BLaER1 (cell line): ENCODE data around the gene CDHR1.
"Not testable (repeated sequence)": the region's sequence is repeated elsewhere in the genome, so short reads cannot be mapped to it uniquely, and the experiment has no call there.

Experiments used
- H3K27ac ChIP-seq: shearing (Covaris generic); formaldehyde crosslinking; 2 replicates; pipeline ENCODE4 v1.8.1; 2022
- H3K27me3 ChIP-seq: shearing (Covaris generic); formaldehyde crosslinking; 2 replicates; pipeline ENCODE4 v1.8.1; 2022
- H3K36me3 ChIP-seq: shearing (Covaris generic); formaldehyde crosslinking; 2 replicates; pipeline ENCODE4 v1.8.1; 2022
- H3K4me1 ChIP-seq: shearing (Covaris generic); formaldehyde crosslinking; 2 replicates; pipeline ENCODE4 v1.8.1; 2022
- H3K4me2 ChIP-seq: shearing (Covaris generic); formaldehyde crosslinking; 2 replicates; pipeline ENCODE4 v1.8.1; 2022
- H3K4me3 ChIP-seq: shearing (Covaris generic); formaldehyde crosslinking; 2 replicates; pipeline ENCODE4 v1.8.1; 2022
- H3K9ac ChIP-seq: shearing (Covaris generic); formaldehyde crosslinking; 2 replicates; pipeline ENCODE4 v1.8.1; 2022
- H3K9me3 ChIP-seq: shearing (Covaris generic); formaldehyde crosslinking; 2 replicates; pipeline ENCODE4 v1.8.1; 2022
- H4K20me1 ChIP-seq: shearing (Covaris generic); formaldehyde crosslinking; 2 replicates; pipeline ENCODE4 v1.8.1; 2022
- Cebpa-rat ChIP-seq: shearing (Covaris generic); IDR thresholded peaks from 2 replicates; pipeline ENCODE4 v1.8.1; 2022

Gene CDHR1

GRCh38 chr10:84159076-84159685 lies 35.2 kb upstream of the CDHR1 start:
- Histone ChIP-seq H4K20me1 (no peaks in the 10 kb centered on the region), H3K9ac (no peak overlapping the region), H3K36me3 (peaks cover 15% of the 10 kb centered on the region), H3K27me3 (no peaks in the 10 kb centered on the region), H3K9me3 (no peaks in the 10 kb centered on the region), H3K4me2 (no peak overlapping the region), H3K27ac (no peak overlapping the region), H3K4me3 (no peak overlapping the region), H3K4me1 (no peaks in the 10 kb centered on the region)
- TF ChIP-seq Cebpa-rat = no peak

GRCh38 chr10:84160663-84161362 lies 33.5 kb upstream of the CDHR1 start:
- Histone ChIP-seq H3K9ac (no peak overlapping the region), H3K27ac (no peak overlapping the region), H3K36me3 (no peaks in the 10 kb centered on the region), H4K20me1 (no peaks in the 10 kb centered on the region), H3K4me3 (no peak overlapping the region), H3K4me2 (no peak overlapping the region), H3K9me3 (no peaks in the 10 kb centered on the region), H3K27me3 (no peaks in the 10 kb centered on the region), H3K4me1 (no peaks in the 10 kb centered on the region)
- TF ChIP-seq Cebpa-rat = no peak

GRCh38 chr10:84163996-84164395 lies 30.3 kb upstream of the CDHR1 start:
- H3K36me3 ChIP-seq = no peaks in the 10 kb centered on the region
- no peaks in the 10 kb centered on the region for H4K20me1 ChIP-seq
- no peak overlapping the region for H3K9ac ChIP-seq
- H3K9me3 ChIP-seq = peaks cover 21% of the 10 kb centered on the region
- no peak overlapping the region for H3K4me2 ChIP-seq
- no peaks in the 10 kb centered on the region for H3K4me1 ChIP-seq
- no peak for TF ChIP-seq Cebpa-rat
- no peak overlapping the region for H3K27ac ChIP-seq
- no peaks in the 10 kb centered on the region for H3K27me3 ChIP-seq
- no peak overlapping the region for H3K4me3 ChIP-seq

- no peak overlapping the region for H3K4me2 ChIP-seq
- no peak overlapping the region for H3K27ac ChIP-seq
- H3K9ac ChIP-seq = no peak overlapping the region
- no peak overlapping the region for H3K4me3 ChIP-seq
- H3K4me1 ChIP-seq = no peaks in the 10 kb centered on the region
- H4K20me1 ChIP-seq = no peaks in the 10 kb centered on the region
- H3K9me3 ChIP-seq = peaks cover 21% of the 10 kb centered on the region
- H3K36me3 ChIP-seq = no peaks in the 10 kb centered on the region
- no peaks in the 10 kb centered on the region for H3K27me3 ChIP-seq
- TF ChIP-seq Cebpa-rat = no peak
Observed at GRCh38 chr10:84164442-84164841, 29.9 kb upstream of the CDHR1 start.

- no peak for TF ChIP-seq Cebpa-rat
- Histone ChIP-seq H3K36me3 (no peaks in the 10 kb centered on the region), H3K27me3 (no peaks in the 10 kb centered on the region), H3K9ac (no peak overlapping the region), H3K4me1 (no peaks in the 10 kb centered on the region), H3K9me3 (peaks cover 21% of the 10 kb centered on the region), H3K4me2 (no peak overlapping the region), H3K27ac (no peak overlapping the region), H4K20me1 (no peaks in the 10 kb centered on the region), H3K4me3 (no peak overlapping the region)
Observed at GRCh38 chr10:84166620-84167288, 27.6 kb upstream of the CDHR1 start.

- H3K36me3 ChIP-seq, H3K27ac ChIP-seq: not testable (repeated sequence)
Observed at GRCh38 chr10:84167289-84167653, 27.1 kb upstream of the CDHR1 start.

GRCh38 chr10:84168382-84168781 lies 26.0 kb upstream of the CDHR1 start:
- H3K9me3 ChIP-seq = peaks cover 21% of the 10 kb centered on the region
- H3K4me1 ChIP-seq, H4K20me1 ChIP-seq, H3K4me2 ChIP-seq, H3K4me3 ChIP-seq, H3K27ac ChIP-seq, H3K36me3 ChIP-seq, H3K27me3 ChIP-seq, H3K9ac ChIP-seq: not testable (repeated sequence)

More at GRCh38 chr10:84167289-84167653, 27.1 kb upstream of the CDHR1 start:
- H4K20me1 ChIP-seq, H3K4me1 ChIP-seq, H3K4me3 ChIP-seq, H3K4me2 ChIP-seq, H3K27me3 ChIP-seq, H3K9ac ChIP-seq: not testable (repeated sequence)
- peaks cover 21% of the 10 kb centered on the region for H3K9me3 ChIP-seq

- not testable (repeated sequence) for H3K27ac ChIP-seq, H3K4me2 ChIP-seq, H3K9ac ChIP-seq, H3K4me1 ChIP-seq, H4K20me1 ChIP-seq, H3K36me3 ChIP-seq, H3K4me3 ChIP-seq, H3K27me3 ChIP-seq
- H3K9me3 ChIP-seq = peaks cover 21% of the 10 kb centered on the region
Observed at GRCh38 chr10:84171237-84171636, 23.1 kb upstream of the CDHR1 start.

GRCh38 chr10:84171700-84172466 lies 22.5 kb upstream of the CDHR1 start:
- Histone ChIP-seq H3K27ac (peak overlapping the region; percentile 18; the same call in 1 of the 2 replicates), H3K9me3 (peaks cover 15% of the 10 kb centered on the region)
- not testable (repeated sequence) for H3K36me3 ChIP-seq, H3K9ac ChIP-seq, H3K4me3 ChIP-seq, H3K27me3 ChIP-seq, H3K4me1 ChIP-seq, H4K20me1 ChIP-seq, H3K4me2 ChIP-seq
